Forelimb muscle (tissue), 1 donor: ENCODE results near the gene PPP1R8. TPM values are rescaled to one million over a fixed set of nuclear protein-coding genes. Genes with fewer than 3 reads are reported as not detected.

ENCODE experiments used
- DNase-seq: peaks from one replicate; pipeline ENCODE4 v3.0.0-alpha.2; 2013; ENCODE audit warnings: low read depth
- polyA plus RNA-seq: library from polyadenylated mRNA; unstranded; fragments of 120-200 nt; gene quantifications from one replicate; pipeline ENCODE4 v1.2.1, GENCODE V29; 2013; ENCODE audit not compliant: insufficient read length

Gene PPP1R8
- polyA plus RNA-seq, 1 donor = 29.0 TPM

GRCh38 chr1:27894521-27894920 lies 63.9 kb downstream of the PPP1R8 start:
- DNase-seq = no peak

Other genes with a start within 250 kb of the PPP1R8 start
- gene AHDC1, start 226.6 kb upstream of the PPP1R8 start, polyA plus RNA-seq = 93.6 TPM
- 1.4 TPM for gene FGR, start 195.6 kb upstream of the PPP1R8 start, polyA plus RNA-seq
- 70.6 TPM for gene IFI6, start 158.6 kb upstream of the PPP1R8 start, polyA plus RNA-seq
- gene FAM76A, start 104.8 kb upstream of the PPP1R8 start, polyA plus RNA-seq = 20.0 TPM
- gene STX12, start 57.6 kb upstream of the PPP1R8 start, polyA plus RNA-seq = 30.7 TPM
- 2.0 TPM for gene THEMIS2, start 41.8 kb downstream of the PPP1R8 start, polyA plus RNA-seq
- 38.7 TPM for gene RPA2, start 83.8 kb downstream of the PPP1R8 start, polyA plus RNA-seq
- 0.23 TPM for gene SMPDL3B, start 104.2 kb downstream of the PPP1R8 start, polyA plus RNA-seq
- gene XKR8, start 129.2 kb downstream of the PPP1R8 start, polyA plus RNA-seq = 7.8 TPM